ENCODE data around the gene PLEKHA7. TPM values are rescaled to one million over a fixed set of nuclear protein-coding genes. Genes with fewer than 3 reads are reported as not detected.

The PLEKHA7 gene
- polyA plus RNA-seq, 1 of the 3 experiments (the other 2 are of a cell fraction): 0.12 TPM

GRCh38 chr11:16883174-16883573 is 131.0 kb downstream of the PLEKHA7 start:
- no peaks in the 10 kb centered on the region for H3F3A ChIP-seq (replicated peaks; ENCODE audit: insufficient read depth)
- H3K79me2 ChIP-seq (ENCODE audit: insufficient read depth): no peaks in the 10 kb centered on the region
- TF ChIP-seq SMC3 (IDR thresholded peaks at IDR 0.05; ENCODE audit: low read depth, low read length) (0 out of 2 replicates have a peak, but pooled peaks have one; percentile 9), TEAD4 (IDR thresholded peaks at IDR 0.05; ENCODE audit: borderline replicate concordance, insufficient read depth) (no peak)
- TF ChIP-seq, protein P1, sequence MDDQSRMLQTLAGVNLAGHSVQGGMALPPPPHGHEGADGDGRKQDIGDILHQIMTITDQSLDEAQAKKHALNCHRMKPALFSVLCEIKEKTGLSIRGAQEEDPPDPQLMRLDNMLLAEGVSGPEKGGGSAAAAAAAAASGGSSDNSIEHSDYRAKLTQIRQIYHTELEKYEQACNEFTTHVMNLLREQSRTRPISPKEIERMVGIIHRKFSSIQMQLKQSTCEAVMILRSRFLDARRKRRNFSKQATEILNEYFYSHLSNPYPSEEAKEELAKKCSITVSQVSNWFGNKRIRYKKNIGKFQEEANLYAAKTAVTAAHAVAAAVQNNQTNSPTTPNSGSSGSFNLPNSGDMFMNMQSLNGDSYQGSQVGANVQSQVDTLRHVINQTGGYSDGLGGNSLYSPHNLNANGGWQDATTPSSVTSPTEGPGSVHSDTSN (IDR thresholded peaks at IDR 0.05): no peak
- TF ChIP-seq, protein P2, sequence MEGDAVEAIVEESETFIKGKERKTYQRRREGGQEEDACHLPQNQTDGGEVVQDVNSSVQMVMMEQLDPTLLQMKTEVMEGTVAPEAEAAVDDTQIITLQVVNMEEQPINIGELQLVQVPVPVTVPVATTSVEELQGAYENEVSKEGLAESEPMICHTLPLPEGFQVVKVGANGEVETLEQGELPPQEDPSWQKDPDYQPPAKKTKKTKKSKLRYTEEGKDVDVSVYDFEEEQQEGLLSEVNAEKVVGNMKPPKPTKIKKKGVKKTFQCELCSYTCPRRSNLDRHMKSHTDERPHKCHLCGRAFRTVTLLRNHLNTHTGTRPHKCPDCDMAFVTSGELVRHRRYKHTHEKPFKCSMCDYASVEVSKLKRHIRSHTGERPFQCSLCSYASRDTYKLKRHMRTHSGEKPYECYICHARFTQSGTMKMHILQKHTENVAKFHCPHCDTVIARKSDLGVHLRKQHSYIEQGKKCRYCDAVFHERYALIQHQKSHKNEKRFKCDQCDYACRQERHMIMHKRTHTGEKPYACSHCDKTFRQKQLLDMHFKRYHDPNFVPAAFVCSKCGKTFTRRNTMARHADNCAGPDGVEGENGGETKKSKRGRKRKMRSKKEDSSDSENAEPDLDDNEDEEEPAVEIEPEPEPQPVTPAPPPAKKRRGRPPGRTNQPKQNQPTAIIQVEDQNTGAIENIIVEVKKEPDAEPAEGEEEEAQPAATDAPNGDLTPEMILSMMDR (IDR thresholded peaks at IDR 0.05): no peak; the same call in 1 of the 2 replicates
- H4K20me1 ChIP-seq (ENCODE audit: insufficient read depth): no peaks in the 10 kb centered on the region
- no peak overlapping the region for H3K4me2 ChIP-seq
- no peak overlapping the region for H3K4me3 ChIP-seq (ENCODE audit: low read depth in 2 of 2, low read length in 1 of 2)
- no peak for DNase-seq
- H3K9me3 ChIP-seq: no peaks in the 10 kb centered on the region
- H3K9me2 ChIP-seq: no peaks in the 10 kb centered on the region
- no peaks in the 10 kb centered on the region for H3K36me3 ChIP-seq (replicated peaks in 1 of 2; ENCODE audit: control insufficient read depth in 1 of 2, insufficient read depth in 2 of 2, low read length in 1 of 2)
- ChIA-PET CTCF (interaction anchor here (1.4 kb wide), 1 partner anchor 14 kb away, joined by 4 read pairs; no protein-coding TSS in a partner anchor), POLR2A (no interaction called here)
- no peak overlapping the region for H3K9ac ChIP-seq
- no peak overlapping the region for H2AFZ ChIP-seq (ENCODE audit: low read depth)
- H3K27me3 ChIP-seq (ENCODE audit: insufficient read depth): no peaks in the 10 kb centered on the region
- H3K4me1 ChIP-seq (ENCODE audit: control insufficient read depth in 1 of 2, insufficient read depth in 2 of 2, low read depth in 1 of 2, low read length in 1 of 2): no peaks in the 10 kb centered on the region; a peak in 1 of 4 replicates
- no peak overlapping the region for H3K27ac ChIP-seq (ENCODE audit: low read depth in 2 of 2, low read length in 1 of 2)
- WGBS (ENCODE audit: low lambda C conversion rate): 71% methylated on average over 3 of the region's 3 CpGs

- H3K36me3 ChIP-seq (replicated peaks in 1 of 2; ENCODE audit: control insufficient read depth in 1 of 2, insufficient read depth in 2 of 2, low read length in 1 of 2): no peaks in the 10 kb centered on the region
- WGBS (ENCODE audit: low lambda C conversion rate): 39% methylated on average over 3 of the region's 3 CpGs
- H3K79me2 ChIP-seq (ENCODE audit: insufficient read depth): no peaks in the 10 kb centered on the region
- no peaks in the 10 kb centered on the region for H3K9me3 ChIP-seq
- no peaks in the 10 kb centered on the region for H4K20me1 ChIP-seq (ENCODE audit: insufficient read depth)
- H3K27ac ChIP-seq (ENCODE audit: low read depth in 2 of 2, low read length in 1 of 2): no peak overlapping the region
- no peak overlapping the region for H3K9ac ChIP-seq
- TF ChIP-seq, protein P2 (IDR thresholded peaks at IDR 0.05): no peak
- TF ChIP-seq YY1 (IDR thresholded peaks at IDR 0.05; ENCODE audit: low read depth): no peak
- no peaks in the 10 kb centered on the region; a peak in 2 of 4 replicates for H3K4me1 ChIP-seq (ENCODE audit: control insufficient read depth in 1 of 2, insufficient read depth in 2 of 2, low read depth in 1 of 2, low read length in 1 of 2)
- no peak overlapping the region for H2AFZ ChIP-seq (ENCODE audit: low read depth)
- no peak for DNase-seq
- H3K27me3 ChIP-seq (ENCODE audit: insufficient read depth): no peaks in the 10 kb centered on the region
- H3K4me2 ChIP-seq: no peak overlapping the region
- ChIA-PET CTCF (interaction anchor here (1.2 kb wide), 2 partner anchors 10 to 96 kb away, joined by 3 to 4 read pairs; no protein-coding TSS in a partner anchor), POLR2A (interaction anchor here (0.5 kb wide), 1 partner anchor 472 kb away, joined by 4 read pairs; no protein-coding TSS in a partner anchor)
- H3K4me3 ChIP-seq (ENCODE audit: low read depth in 2 of 2, low read length in 1 of 2): no peak overlapping the region
- no peaks in the 10 kb centered on the region for H3F3A ChIP-seq (replicated peaks; ENCODE audit: insufficient read depth)
- no peaks in the 10 kb centered on the region for H3K9me2 ChIP-seq
Observed at GRCh38 chr11:16881766-16882165, 132.4 kb downstream of the PLEKHA7 start.
